Mesenchymal stem cell (in vitro differentiated cells and primary cell): ENCODE results near the gene MGMT.

Experiments
- DNase-seq: peaks from one replicate; pipeline ENCODE4 v3.0.0-alpha.2; 2013
- H2AFZ ChIP-seq: one replicate; pipeline ENCODE4 v1.6.1; 2013; ENCODE audit warnings: low read depth, mild to moderate bottlenecking, control low read depth, inconsistent platforms, low read length, moderate library complexity
- H2AK5ac ChIP-seq: 2 replicates; pipeline ENCODE4 v1.6.1; 2013; ENCODE audit warnings: low read length, moderate library complexity, mild to moderate bottlenecking, inconsistent platforms; ENCODE audit not compliant: severe bottlenecking
- H2BK120ac ChIP-seq: one replicate; pipeline ENCODE4 v1.6.1; 2013; ENCODE audit warnings: low read depth, mild to moderate bottlenecking, inconsistent platforms, low read length, moderate library complexity
- H2BK12ac ChIP-seq, 2 experiments: one replicate each; pipeline ENCODE4 v1.6.1; 2013; ENCODE audit warnings: inconsistent platforms in 2 of 2, low read length in 2 of 2, mild to moderate bottlenecking in 2 of 2, moderate library complexity in 2 of 2, control low read depth in 1 of 2
- H2BK15ac ChIP-seq: one replicate; pipeline ENCODE4 v1.6.1; 2013; ENCODE audit warnings: mild to moderate bottlenecking, low read depth, inconsistent platforms; ENCODE audit not compliant: poor library complexity, severe bottlenecking
- H2BK5ac ChIP-seq: 2 replicates; pipeline ENCODE4 v1.6.1; 2013; ENCODE audit warnings: low read depth, mild to moderate bottlenecking, low read length, control low read depth, inconsistent platforms; ENCODE audit not compliant: poor library complexity, severe bottlenecking
- H3K14ac ChIP-seq, 2 experiments: one replicate each; pipeline ENCODE4 v1.6.1; 2013; ENCODE audit warnings: inconsistent platforms in 2 of 2, low read length in 2 of 2, control low read depth in 1 of 2, mild to moderate bottlenecking in 1 of 2, moderate library complexity in 1 of 2
- H3K18ac ChIP-seq, 2 experiments: one replicate each; pipeline ENCODE4 v1.6.1; 2013; ENCODE audit warnings: inconsistent platforms in 2 of 2, low read length in 2 of 2, control low read depth in 1 of 2, low read depth in 1 of 2, mild to moderate bottlenecking in 1 of 2
- H3K23ac ChIP-seq, 2 experiments: one replicate each; pipeline ENCODE4 v1.6.1; 2013; ENCODE audit warnings: inconsistent platforms in 2 of 2, low read length in 2 of 2, mild to moderate bottlenecking in 2 of 2, moderate library complexity in 2 of 2, control low read depth in 1 of 2
- H3K27ac ChIP-seq: 2 replicates; pipeline ENCODE4 v1.5.1; 2013; ENCODE audit warnings: mild to moderate bottlenecking, moderate library complexity, low read length, control low read depth, inconsistent platforms; ENCODE audit not compliant: poor library complexity, severe bottlenecking
- H3K27me3 ChIP-seq, 2 experiments: 2 replicates each; pipeline versions ENCODE4 v1.6.1 to v1.7.0; 2013; ENCODE audit warnings: low read length in 2 of 2, mild to moderate bottlenecking in 2 of 2, moderate library complexity in 2 of 2, control low read depth in 1 of 2, inconsistent platforms in 1 of 2; ENCODE audit not compliant: control insufficient read depth in 1 of 2, insufficient read depth in 1 of 2
- H3K36me3 ChIP-seq, 2 experiments: 2 replicates each; pipeline versions ENCODE4 v1.6.1 to v1.7.0; 2013; ENCODE audit warnings: low read length in 2 of 2, control low read depth in 1 of 2, inconsistent platforms in 1 of 2, low read depth in 1 of 2, mild to moderate bottlenecking in 1 of 2; ENCODE audit not compliant: insufficient read depth in 2 of 2, control insufficient read depth in 1 of 2
- H3K4ac ChIP-seq, 2 experiments: one replicate each; pipeline ENCODE4 v1.6.1; 2013; ENCODE audit warnings: inconsistent platforms in 2 of 2, low read length in 2 of 2, mild to moderate bottlenecking in 2 of 2, moderate library complexity in 2 of 2, control low read depth in 1 of 2, low read depth in 1 of 2
- H3K4me1 ChIP-seq: 2 replicates; pipeline ENCODE4 v1.6.1; 2013; ENCODE audit warnings: low read depth, low read length, control low read depth; ENCODE audit not compliant: control insufficient read depth, insufficient read depth
- H3K4me2 ChIP-seq: 2 replicates; pipeline ENCODE4 v1.6.1; 2013; ENCODE audit warnings: low read length, mild to moderate bottlenecking, inconsistent platforms; ENCODE audit not compliant: poor library complexity, severe bottlenecking
- H3K4me3 ChIP-seq, 2 experiments: 2 replicates each; pipeline versions ENCODE4 v1.5.1 to v1.7.0; 2013; ENCODE audit warnings: low read length in 2 of 2, mild to moderate bottlenecking in 2 of 2, control low read depth in 1 of 2, low read depth in 1 of 2; ENCODE audit not compliant: insufficient read depth in 1 of 2
- H3K79me1 ChIP-seq: replicated peaks from 2 replicates; pipeline ENCODE4 v1.6.1; 2013; ENCODE audit warnings: mild to moderate bottlenecking, control low read depth, low read length, inconsistent platforms; ENCODE audit not compliant: poor library complexity, severe bottlenecking
- H3K9ac ChIP-seq: 2 replicates; pipeline ENCODE4 v1.7.0; 2013; ENCODE audit warnings: mild to moderate bottlenecking, low read length, moderate library complexity
- H3K9me3 ChIP-seq: 2 replicates; pipeline ENCODE4 v1.7.0; 2013; ENCODE audit warnings: mild to moderate bottlenecking, low read length; ENCODE audit not compliant: control insufficient read depth
- H4K8ac ChIP-seq: one replicate; pipeline ENCODE4 v1.6.1; 2013; ENCODE audit warnings: inconsistent platforms, mild to moderate bottlenecking, low read length, moderate library complexity
- H4K91ac ChIP-seq: one replicate; pipeline ENCODE4 v1.6.1; 2013; ENCODE audit warnings: mild to moderate bottlenecking, low read length, inconsistent platforms
- WGBS: methylation state at CpG from one replicate; pipeline ENCODE4 v1.1.7; 2013; ENCODE audit warnings: mixed read lengths; 5-methylcytosine and 5-hydroxymethylcytosine counted together

The MGMT gene

DNA sequence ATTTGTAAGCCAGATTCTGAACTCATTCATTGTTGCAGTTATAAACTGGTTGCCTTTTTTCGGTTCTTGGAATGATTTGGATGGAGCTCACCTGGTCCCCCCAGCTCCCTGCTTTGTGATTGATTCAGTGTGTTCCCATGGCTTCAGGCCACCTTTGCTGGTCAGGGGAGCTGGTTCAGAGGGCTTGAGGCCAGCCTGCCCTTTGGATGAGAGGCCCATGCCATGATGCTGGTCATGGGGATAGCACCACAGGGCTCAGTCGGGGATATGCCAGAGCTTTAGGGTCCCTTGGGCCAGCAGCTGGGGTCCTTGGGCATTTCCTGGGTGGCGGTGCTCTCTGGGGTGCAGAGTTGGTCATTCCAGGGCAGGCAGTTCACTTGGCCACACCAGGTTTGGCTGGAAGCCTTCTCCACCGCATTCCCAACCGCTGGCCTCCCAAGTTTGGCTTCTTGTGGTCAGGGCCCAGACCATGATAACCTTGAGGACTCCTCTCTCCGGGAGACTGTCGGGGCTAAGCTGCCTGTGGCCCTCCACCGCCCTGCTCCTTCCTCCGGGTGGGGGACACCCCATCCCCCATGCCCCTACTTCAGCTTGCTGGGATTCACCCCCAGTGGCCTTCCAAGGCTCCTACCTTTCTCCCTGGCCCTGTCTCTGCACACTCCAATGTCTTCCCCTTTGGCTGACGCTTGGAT is 65.1 kb downstream of the MGMT start:
- H3K36me3 ChIP-seq, result peaks cover 9 to 14% of the 10 kb centered on the region in 2 experiments
- H3K9ac ChIP-seq, result no peak overlapping the region
- peak overlapping the region; percentile 31 for H3K4me2 ChIP-seq
- H3K27ac ChIP-seq, result peak overlapping the region; percentile 92
- H3K4me3 ChIP-seq, result peak overlapping the region; percentile 23 to 44
- peak overlapping the region in 1 of 2 experiments; percentile 35 for H3K18ac ChIP-seq
- H2AK5ac ChIP-seq, result peak overlapping the region; percentile 91
- H3K9me3 ChIP-seq, result no peaks in the 10 kb centered on the region
- no peak overlapping the region for H3K4ac ChIP-seq
- H3K23ac ChIP-seq, result no peak overlapping the region
- H3K14ac ChIP-seq, result no peak overlapping the region
- no peak overlapping the region for H2AFZ ChIP-seq
- H2BK12ac ChIP-seq, result no peak overlapping the region
- H2BK15ac ChIP-seq, result no peak overlapping the region
- H3K79me1 ChIP-seq, result peaks cover 41% of the 10 kb centered on the region
- H4K91ac ChIP-seq, result peak overlapping the region; percentile 41
- H3K4me1 ChIP-seq, result peaks cover 26% of the 10 kb centered on the region
- WGBS, result 87% methylated on average over 10 of the region's 10 CpGs
- H4K8ac ChIP-seq, result no peak overlapping the region
- DNase-seq, result no peak
- peak overlapping the region; percentile 11 for H2BK120ac ChIP-seq
- no peaks in the 10 kb centered on the region for H3K27me3 ChIP-seq
- no peak overlapping the region for H2BK5ac ChIP-seq

DNA sequence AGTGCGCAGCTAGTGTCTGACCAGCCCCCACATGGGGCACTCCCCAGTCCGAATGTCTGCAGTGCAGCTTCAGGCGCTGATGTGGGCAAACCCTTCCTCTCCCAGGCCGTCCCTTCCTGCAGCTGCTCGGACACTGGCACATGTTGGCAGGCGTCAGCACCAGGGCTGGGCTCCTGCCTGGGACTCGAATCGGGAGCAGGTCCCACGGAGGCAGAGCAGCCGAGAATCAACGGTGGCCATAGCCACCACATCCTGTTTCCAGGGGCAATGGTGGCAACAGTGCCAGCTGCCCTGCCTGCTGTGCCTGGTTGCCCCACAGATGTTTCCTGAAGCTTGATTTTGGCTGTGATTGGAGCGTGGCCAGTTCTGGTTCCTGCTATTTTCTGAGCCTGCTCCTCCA is 65.8 kb downstream of the MGMT start:
- Histone ChIP-seq H2BK5ac (no peak overlapping the region), H2AFZ (no peak overlapping the region), H3K23ac (no peak overlapping the region), H2BK15ac (no peak overlapping the region), H2AK5ac (peak overlapping the region; percentile 91), H2BK120ac (no peak overlapping the region), H3K4me1 (peaks cover 26% of the 10 kb centered on the region), H3K36me3 (peaks cover 6 to 12% of the 10 kb centered on the region in 2 experiments), H3K9ac (no peak overlapping the region), H3K4me2 (no peak overlapping the region), H3K27ac (no peak overlapping the region), H3K27me3 (no peaks in the 10 kb centered on the region), H3K9me3 (no peaks in the 10 kb centered on the region), H2BK12ac (peak overlapping the region in 1 of 2 experiments; percentile 28), H3K79me1 (peaks cover 41% of the 10 kb centered on the region), H3K18ac (no peak overlapping the region), H3K14ac (no peak overlapping the region), H4K91ac (peak overlapping the region; percentile 1), H4K8ac (no peak overlapping the region), H3K4me3 (no peak overlapping the region), H3K4ac (no peak overlapping the region)
- no peak for DNase-seq
- 97% methylated on average over 12 of the region's 12 CpGs for WGBS

DNA sequence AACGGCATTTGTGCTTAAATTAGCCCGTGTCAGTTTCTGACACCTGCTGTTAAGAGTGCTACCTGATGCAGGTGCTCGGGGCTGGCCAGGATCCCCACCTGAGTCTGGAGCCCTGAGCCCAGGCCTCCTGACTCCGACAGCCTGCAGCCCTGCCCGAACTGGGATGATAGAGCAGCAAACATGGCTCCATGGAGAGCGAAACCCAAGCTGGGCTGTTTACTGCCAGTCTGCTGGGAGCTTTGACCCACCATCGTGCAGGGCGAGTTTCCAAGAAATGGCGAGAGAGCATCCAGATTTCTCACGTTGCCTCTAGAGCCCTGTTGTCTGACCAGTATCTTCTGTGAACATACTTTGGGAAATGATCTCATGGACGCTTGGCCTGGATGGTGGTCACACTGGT is 66.2 kb downstream of the MGMT start:
- WGBS, result 93% methylated on average over 11 of the region's 11 CpGs
- Histone ChIP-seq H3K23ac (no peak overlapping the region), H2BK120ac (no peak overlapping the region)

DNA sequence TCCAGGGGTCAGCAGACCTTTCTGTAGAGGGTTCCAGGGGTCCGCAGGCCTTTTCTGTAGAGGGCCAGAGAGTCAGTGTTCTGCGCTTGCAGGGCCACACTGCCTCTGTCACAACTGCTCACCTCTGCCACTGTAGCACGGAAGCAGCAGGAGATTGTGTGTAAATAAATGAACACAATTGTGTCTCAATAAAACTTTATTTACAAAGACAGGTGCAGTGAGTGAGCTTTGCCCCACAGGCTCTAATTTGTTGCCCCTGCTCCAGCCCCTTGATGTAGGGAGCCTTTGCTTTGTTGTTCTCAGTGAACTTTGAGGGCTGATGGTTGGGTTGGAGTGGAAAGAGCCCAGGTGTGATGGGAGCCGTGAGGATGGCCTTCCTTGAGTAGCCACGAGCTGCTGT is 67.8 kb downstream of the MGMT start:
- Histone ChIP-seq H3K4ac (no peak overlapping the region), H3K4me2 (no peak overlapping the region), H2BK15ac (no peak overlapping the region), H3K4me3 (no peak overlapping the region), H3K79me1 (peaks cover 36% of the 10 kb centered on the region), H3K18ac (no peak overlapping the region), H3K27ac (no peak overlapping the region), H3K23ac (no peak overlapping the region), H2AK5ac (peak overlapping the region; percentile 57), H3K27me3 (no peaks in the 10 kb centered on the region), H2AFZ (no peak overlapping the region), H3K14ac (no peak overlapping the region), H3K4me1 (peaks cover 24% of the 10 kb centered on the region), H4K91ac (no peak overlapping the region), H4K8ac (no peak overlapping the region), H2BK120ac (no peak overlapping the region), H2BK12ac (no peak overlapping the region), H2BK5ac (no peak overlapping the region), H3K9me3 (no peaks in the 10 kb centered on the region), H3K9ac (no peak overlapping the region), H3K36me3 (peaks cover 6% of the 10 kb centered on the region in 2 experiments)
- no peak for DNase-seq
- 97% methylated on average over 4 of the region's 5 CpGs for WGBS

More for the DNA sequence above, 66.2 kb downstream of the MGMT start:
- H3K9me3 ChIP-seq, result no peaks in the 10 kb centered on the region
- no peak overlapping the region for H3K4ac ChIP-seq
- no peak overlapping the region for H3K14ac ChIP-seq
- no peak overlapping the region for H3K4me3 ChIP-seq
- H3K27ac ChIP-seq, result no peak overlapping the region
- H3K4me2 ChIP-seq, result no peak overlapping the region
- no peak overlapping the region for H2BK5ac ChIP-seq
- no peak overlapping the region for H2BK15ac ChIP-seq
- peaks cover 39% of the 10 kb centered on the region for H3K79me1 ChIP-seq
- H2BK12ac ChIP-seq, result no peak overlapping the region
- H3K36me3 ChIP-seq, result peaks cover 6 to 10% of the 10 kb centered on the region in 2 experiments
- no peak overlapping the region for H4K91ac ChIP-seq
- no peak overlapping the region for H2AK5ac ChIP-seq
- no peak for DNase-seq
- H3K9ac ChIP-seq, result no peak overlapping the region
- no peaks in the 10 kb centered on the region for H3K27me3 ChIP-seq
- no peak overlapping the region for H4K8ac ChIP-seq
- H2AFZ ChIP-seq, result no peak overlapping the region
- H3K18ac ChIP-seq, result no peak overlapping the region
- peaks cover 24% of the 10 kb centered on the region for H3K4me1 ChIP-seq
